H1 (cell line): ENCODE results near the gene FRMD6.

Experiments
- EZH2 ChIP-seq: fragments of 200-600 bp; sonication (generic); IDR thresholded peaks from 2 replicates; pipeline ENCODE4 v1.7.1; 2012; ENCODE audit warnings: low read depth, mild to moderate bottlenecking, moderate library complexity, low read length, inconsistent platforms; ENCODE audit not compliant: severe bottlenecking
- FOSL1 ChIP-seq: IDR thresholded peaks from 2 replicates; pipeline ENCODE4 v1.6.1; 2011; ENCODE audit warnings: mild to moderate bottlenecking, low read depth, low read length, moderate library complexity; ENCODE audit not compliant: insufficient read depth
- POLR2A ChIP-seq, 2 experiments: IDR thresholded peaks; 1 replicate in 1 of 2; 2 replicates in 1 of 2; pipeline ENCODE4 v1.6.1; 2011; ENCODE audit warnings: low read depth in 2 of 2, low read length in 2 of 2, mild to moderate bottlenecking in 2 of 2; ENCODE audit errors: control extremely low read depth in 1 of 2
- SIN3A ChIP-seq, 2 experiments: IDR thresholded peaks in 1 of 2; conservative IDR thresholded peaks in 1 of 2; 2 replicates each; pipeline ENCODE4 v1.6.1; 2011 to 2012; ENCODE audit warnings: low read length in 2 of 2, improper control_type of control experiment in 1 of 2, low read depth in 1 of 2, mild to moderate bottlenecking in 1 of 2
- TCF12 ChIP-seq: IDR thresholded peaks from 2 replicates; pipeline ENCODE4 v1.6.1; 2011; ENCODE audit warnings: low read depth, mild to moderate bottlenecking, low read length
- ZNF274 ChIP-seq: IDR thresholded peaks from 2 replicates; pipeline ENCODE4 v1.7.0; 2012; ENCODE audit warnings: low read length, borderline replicate concordance; ENCODE audit errors: extremely low read depth
- TF ChIP-seq, protein P1 (sequence below), 3 experiments: IDR thresholded peaks; 1 replicate in 2 of 3; 2 replicates in 1 of 3; pipeline versions ENCODE4 v1.5.1 to v1.6.1; 2011; ENCODE audit warnings: low read length in 3 of 3, mild to moderate bottlenecking in 3 of 3, inconsistent platforms in 2 of 3, low read depth in 1 of 3, moderate library complexity in 1 of 3; ENCODE audit not compliant: insufficient read depth in 1 of 3; ENCODE audit errors: control extremely low read depth in 1 of 3
- TF ChIP-seq, protein P2 (sequence below): IDR thresholded peaks from 2 replicates; pipeline ENCODE4 v1.6.1; 2011; ENCODE audit warnings: low read length, improper control_type of control experiment
- TF ChIP-seq, protein P3 (sequence below): IDR thresholded peaks from 2 replicates; pipeline ENCODE4 v1.6.1; 2012; ENCODE audit warnings: inconsistent platforms

DNA sequence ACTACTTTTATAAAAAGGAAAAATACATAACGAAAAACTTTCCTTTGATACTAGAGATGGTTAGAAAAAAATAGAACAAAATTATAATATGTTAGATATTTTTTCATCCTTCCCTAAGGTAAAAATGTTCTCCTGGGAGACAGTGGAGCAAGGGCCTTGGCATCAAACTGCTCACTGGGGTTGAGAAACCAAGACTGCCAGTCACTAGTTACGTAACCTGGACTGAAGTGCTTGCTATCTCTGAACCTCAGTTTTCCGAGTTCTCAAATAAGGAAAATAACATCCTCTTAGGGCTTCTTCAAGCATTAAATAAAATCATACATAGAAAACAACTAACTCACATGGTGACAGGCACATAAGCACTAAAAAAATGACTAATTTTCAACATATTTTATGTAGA lies 48.2 kb upstream of the FRMD6 start:
- TF ChIP-seq EZH2, result no peak
- no peak for TF ChIP-seq ZNF274
- TF ChIP-seq FOSL1, result no peak
- TF ChIP-seq, protein P1, sequence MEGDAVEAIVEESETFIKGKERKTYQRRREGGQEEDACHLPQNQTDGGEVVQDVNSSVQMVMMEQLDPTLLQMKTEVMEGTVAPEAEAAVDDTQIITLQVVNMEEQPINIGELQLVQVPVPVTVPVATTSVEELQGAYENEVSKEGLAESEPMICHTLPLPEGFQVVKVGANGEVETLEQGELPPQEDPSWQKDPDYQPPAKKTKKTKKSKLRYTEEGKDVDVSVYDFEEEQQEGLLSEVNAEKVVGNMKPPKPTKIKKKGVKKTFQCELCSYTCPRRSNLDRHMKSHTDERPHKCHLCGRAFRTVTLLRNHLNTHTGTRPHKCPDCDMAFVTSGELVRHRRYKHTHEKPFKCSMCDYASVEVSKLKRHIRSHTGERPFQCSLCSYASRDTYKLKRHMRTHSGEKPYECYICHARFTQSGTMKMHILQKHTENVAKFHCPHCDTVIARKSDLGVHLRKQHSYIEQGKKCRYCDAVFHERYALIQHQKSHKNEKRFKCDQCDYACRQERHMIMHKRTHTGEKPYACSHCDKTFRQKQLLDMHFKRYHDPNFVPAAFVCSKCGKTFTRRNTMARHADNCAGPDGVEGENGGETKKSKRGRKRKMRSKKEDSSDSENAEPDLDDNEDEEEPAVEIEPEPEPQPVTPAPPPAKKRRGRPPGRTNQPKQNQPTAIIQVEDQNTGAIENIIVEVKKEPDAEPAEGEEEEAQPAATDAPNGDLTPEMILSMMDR (IDR thresholded peaks at IDR 0.05; ENCODE audit: control extremely low read depth in 1 of 3, insufficient read depth in 1 of 3, low read depth in 1 of 3, low read length in 3 of 3), result no peak
- TF ChIP-seq, protein P2, sequence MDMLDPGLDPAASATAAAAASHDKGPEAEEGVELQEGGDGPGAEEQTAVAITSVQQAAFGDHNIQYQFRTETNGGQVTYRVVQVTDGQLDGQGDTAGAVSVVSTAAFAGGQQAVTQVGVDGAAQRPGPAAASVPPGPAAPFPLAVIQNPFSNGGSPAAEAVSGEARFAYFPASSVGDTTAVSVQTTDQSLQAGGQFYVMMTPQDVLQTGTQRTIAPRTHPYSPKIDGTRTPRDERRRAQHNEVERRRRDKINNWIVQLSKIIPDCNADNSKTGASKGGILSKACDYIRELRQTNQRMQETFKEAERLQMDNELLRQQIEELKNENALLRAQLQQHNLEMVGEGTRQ, result no peak
- TF ChIP-seq, protein P3, sequence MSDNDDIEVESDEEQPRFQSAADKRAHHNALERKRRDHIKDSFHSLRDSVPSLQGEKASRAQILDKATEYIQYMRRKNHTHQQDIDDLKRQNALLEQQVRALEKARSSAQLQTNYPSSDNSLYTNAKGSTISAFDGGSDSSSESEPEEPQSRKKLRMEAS, result no peak
- no peak for TF ChIP-seq SIN3A (conservative IDR thresholded peaks at IDR 0.05 in 1 of 2, IDR thresholded peaks at IDR 0.05 in 1 of 2; ENCODE audit: low read depth in 1 of 2, low read length in 2 of 2)
- TF ChIP-seq POLR2A (IDR thresholded peaks at IDR 0.05; ENCODE audit: control extremely low read depth in 1 of 2, low read depth in 2 of 2, low read length in 2 of 2), result no peak
- no peak for TF ChIP-seq TCF12
